HG03103 (cell line): Measurements from ENCODE around the gene ENC1.

Experiments
- ATAC-seq: cut with Tn5 transposase; IDR thresholded peaks from one replicate; pipeline ENCODE4 v1.9.1; 2021; ENCODE audit warnings: low read depth; ENCODE audit not compliant: unreplicated experiment

ENC1 gene

DNA sequence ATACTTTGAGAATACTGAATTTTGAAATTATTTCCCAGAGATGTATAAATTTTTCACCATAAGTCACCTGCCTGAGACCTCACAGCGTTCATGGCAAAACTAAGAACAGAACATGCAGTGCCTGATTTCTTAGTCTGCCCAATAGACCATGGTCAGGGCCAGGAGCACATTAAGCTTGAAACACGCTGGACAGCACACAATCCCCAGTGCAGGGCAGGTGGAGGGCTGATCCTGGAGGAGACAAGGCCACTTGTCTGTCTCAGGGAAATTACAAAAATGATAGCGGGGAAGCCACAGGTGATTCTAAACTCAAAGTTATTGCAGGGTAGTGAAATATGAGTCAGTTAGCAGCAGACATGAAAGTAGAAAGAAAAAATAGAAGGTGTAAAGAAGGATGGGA lies 18.6 kb upstream of the ENC1 start:
- ATAC-seq: no peak

DNA sequence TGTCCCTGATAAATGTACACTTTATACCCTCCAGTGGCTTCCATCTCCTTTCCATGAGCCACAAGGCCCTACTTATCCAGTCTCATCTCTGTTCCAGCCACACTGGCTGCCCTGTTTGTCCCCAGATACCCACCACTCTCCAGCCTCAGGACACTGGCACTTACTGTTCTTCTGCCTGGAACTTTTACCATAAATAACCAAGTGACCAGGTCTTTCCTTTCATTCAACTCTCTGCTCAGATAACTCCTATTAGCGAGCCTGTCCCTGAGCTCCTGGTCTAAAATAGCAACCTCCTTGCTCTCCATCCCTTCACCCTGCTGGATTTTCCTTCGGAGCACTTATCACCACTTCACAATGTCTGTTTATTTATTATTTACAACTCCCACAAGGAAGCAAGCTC lies 16.6 kb upstream of the ENC1 start:
- ATAC-seq: no peak

DNA sequence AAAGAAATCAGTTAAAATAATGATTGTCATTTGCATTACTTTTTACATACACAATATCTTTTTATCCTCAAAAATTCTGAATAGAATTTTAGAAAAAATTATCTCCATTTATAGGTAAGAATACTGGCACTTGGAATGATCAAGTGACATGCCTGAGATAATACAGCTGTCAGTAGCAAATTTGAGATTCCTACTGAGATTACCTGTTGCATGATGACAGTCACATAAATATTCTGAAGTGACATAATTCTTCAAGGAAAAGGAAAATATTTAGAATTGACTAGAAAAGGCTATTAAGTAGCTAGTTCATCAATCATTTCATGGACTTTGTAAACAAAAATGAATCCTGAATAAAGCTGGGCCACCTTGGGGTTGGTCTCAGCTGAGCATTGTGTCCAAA lies 15.2 kb upstream of the ENC1 start:
- no peak for ATAC-seq

DNA sequence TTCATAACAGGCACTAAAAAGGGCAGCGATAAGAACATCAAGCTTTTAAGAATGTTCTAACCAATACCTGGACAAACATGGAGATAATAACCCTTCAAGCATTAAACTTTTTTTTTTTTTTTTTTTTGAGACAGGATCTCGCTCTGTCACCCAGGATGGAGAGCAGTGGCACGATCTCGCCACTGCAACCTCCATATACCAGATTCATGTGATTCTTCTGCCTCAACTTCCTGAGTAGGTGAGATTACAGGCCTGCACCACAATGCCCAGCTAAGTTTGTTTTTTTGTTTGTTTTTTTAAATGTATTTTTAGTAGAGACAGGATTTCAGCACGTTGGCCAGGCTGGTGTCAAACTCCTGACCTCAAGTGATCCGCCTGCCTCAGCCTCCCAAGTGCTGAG lies 14.7 kb upstream of the ENC1 start:
- ATAC-seq: no peak

DNA sequence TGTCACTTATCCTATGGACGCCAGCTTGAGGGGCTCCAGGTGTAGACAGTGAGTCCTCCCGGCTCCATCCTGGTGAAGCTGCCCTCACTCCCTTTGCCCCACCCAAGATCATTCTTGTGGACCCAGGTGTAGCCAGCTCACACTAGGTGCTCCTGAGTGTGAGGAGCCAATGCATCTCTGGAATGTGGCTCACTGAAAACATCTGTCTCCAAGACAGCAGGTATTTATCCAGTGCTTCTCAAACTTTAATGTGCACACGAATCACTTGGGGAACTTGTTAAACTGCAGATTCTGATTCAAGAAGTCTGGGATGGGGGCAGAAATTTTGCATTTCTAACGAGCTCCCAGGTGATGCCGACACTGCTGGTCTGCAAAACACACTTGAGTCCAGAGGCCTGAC lies 13.5 kb upstream of the ENC1 start:
- no peak for ATAC-seq

DNA sequence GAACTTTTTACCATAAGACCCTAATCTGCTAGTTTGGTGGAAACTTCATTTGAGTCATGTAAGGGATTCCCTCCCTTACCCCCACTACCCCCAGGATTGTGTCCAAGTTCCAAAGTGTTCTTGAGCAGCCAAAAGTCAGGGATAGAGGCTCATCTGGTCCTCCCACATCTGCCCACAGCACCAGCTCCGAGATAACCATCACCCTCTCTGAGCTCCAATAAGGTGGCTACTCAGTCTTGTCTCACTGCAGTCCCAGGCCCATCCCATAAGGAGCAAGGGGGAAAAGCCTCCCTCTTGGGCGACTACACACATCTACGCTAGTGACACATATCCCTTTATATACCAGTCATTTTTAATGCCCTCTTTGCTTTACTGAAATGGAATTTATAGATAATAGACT lies 12.0 kb upstream of the ENC1 start:
- ATAC-seq: no peak

DNA sequence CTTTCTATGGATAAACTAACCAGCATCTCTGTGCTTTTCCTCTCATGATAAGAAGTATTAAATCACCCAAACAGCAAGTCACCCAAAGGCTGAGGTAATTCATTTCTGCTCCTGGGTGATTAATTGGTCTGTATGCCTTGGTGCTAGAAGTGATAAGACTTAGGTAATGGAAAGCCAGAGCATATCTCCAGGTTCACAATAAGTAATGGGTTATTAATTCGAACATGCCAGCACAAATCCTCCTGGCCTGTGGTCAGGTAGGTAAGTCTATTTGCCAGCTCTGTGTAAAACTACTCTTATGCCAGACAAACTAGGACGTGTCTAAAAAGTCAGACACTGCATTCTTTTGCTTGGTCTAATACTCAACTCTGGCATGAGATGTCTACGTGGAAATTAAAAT lies 11.2 kb upstream of the ENC1 start:
- ATAC-seq: no peak

DNA sequence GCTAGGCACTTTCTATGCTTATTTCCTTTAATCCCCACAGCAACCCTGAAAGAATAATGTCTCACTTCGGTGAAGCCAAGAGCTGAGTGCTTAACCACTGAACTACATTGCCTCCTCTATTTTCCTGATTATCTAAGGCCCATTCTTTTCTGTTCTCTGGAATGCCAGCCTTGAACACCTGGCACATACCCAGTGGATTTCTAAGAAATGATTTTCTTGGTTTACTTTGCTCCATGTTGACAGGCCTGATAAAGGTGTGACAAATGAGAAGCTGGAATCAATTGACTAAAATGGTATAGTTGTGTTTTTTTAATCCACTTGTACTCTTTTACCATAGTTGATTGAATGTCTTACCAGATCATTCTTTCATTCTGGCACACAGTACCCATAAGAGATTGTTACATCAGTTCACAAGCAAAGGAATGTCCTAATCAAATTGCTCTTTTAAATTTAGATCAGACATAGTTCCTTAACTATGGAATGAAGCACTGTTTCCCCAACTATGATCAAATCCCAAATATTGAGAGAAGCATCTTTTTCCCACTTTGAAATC lies 9.0 kb upstream of the ENC1 start:
- no peak for ATAC-seq

DNA sequence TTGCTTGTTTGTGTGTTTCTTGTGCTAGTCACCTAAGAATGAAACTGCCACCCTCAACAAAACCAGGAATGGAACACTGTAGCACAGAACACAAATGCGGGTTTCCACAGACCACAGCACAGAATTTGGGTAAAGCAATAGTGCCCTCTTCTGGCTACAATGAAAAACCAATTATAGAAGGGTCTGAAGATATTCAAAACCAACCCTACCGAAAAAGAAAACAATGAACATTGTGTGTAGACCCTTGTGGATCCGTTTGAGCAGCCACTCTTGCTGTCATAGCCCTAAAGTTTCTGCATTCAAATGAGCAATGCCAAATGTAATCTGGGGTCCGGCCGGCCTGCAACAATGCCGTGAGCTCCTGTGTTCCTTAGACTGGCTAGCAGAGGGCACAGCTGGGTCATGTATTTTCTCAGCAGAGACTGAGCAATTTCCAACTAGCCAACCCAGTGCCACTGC lies 8.3 kb upstream of the ENC1 start:
- no peak for ATAC-seq

DNA sequence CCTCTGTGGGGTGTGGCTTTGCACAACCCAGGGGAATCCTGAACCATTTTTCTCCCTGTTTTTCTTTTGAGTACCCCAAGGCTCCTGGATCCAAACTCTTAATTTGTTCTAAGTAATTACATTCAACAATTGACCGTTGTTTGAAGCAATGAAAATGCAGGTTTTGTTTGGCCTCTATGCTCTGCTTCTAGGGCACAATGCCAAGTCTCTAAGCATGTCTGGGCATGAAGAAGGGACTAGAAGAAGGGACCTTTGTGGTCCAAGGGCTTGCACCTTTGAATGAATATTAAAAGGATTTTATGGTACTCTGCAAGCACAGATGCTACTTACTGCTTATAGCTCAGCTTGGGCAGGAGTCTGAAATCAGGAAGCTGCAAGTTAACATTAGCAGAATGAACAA lies 6.6 kb upstream of the ENC1 start:
- ATAC-seq: no peak

DNA sequence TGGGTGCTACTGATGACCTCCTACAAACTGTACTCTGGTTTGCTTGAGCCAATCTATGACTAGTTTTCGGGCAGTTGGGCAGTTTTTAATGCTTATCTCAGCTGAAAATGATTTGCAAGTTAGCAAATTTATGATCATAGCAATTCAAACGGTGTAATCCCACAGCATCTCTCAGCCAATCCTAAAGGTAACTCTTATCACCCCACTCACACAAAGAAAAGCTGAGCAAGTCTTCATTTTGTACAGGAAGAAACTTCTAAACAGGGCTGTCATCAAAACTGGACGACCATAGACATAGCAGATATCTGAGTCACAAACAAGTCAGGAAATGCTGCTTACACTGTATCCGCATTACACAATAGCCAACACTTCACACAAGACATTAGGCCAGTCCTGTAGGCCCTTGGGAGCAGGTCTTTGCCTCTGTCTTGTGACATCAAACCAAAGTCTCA lies 2.6 kb upstream of the ENC1 start:
- no peak for ATAC-seq

DNA sequence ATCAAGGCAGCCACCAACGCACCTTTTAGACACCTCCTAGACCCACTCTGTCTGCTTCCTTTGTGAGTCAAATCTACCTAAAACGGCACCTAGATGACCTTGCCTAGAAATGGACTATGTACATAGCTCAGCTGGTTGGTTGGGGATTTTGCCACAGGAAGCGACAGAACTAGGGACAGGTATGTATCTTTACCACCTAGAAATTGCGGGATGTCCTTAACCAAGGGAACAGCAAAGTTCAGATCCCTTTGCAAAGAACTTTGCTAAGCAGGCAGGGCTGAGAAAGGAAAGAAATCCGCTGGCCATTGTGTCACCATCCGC lies 2.0 kb upstream of the ENC1 start:
- ATAC-seq: no peak

DNA sequence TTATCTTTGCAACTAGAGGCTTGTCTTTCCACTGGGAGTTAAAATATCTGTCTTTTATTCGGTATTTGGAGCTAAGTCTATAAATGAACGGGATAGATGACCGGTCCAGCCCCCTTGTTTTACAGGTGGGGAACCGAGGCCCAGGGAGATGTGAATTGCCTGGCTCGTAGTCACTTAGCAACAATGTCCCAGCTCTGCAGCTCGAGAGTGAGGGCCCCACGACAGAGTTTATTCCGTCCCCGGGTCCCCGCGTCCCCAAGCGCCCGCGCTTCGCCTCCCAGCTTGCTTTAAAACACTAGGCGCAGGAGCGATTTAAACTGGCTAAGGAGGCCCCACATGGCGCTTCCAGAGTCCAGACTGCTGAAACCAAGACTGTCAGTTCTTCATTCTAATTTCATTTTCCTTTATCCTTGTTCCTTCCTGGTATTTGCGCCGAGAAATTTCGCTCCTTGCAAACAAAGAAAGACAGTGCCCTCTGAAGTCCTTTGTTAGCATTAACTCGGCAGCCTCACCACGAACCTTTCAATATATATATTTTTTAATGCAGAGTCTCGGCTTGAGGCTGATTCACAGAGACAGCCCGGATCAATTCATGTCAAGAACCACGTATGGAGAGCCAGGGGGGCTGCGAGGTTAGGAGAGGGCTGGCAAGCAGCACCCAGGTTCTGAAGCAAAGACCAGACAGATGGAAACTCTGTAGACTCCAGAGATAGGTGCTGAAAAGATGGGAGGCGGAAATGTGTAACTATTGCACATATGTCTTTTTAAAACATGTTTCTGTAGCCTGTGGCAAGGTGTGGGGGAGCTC lies 1.4 kb upstream of the ENC1 start:
- no peak for ATAC-seq

DNA sequence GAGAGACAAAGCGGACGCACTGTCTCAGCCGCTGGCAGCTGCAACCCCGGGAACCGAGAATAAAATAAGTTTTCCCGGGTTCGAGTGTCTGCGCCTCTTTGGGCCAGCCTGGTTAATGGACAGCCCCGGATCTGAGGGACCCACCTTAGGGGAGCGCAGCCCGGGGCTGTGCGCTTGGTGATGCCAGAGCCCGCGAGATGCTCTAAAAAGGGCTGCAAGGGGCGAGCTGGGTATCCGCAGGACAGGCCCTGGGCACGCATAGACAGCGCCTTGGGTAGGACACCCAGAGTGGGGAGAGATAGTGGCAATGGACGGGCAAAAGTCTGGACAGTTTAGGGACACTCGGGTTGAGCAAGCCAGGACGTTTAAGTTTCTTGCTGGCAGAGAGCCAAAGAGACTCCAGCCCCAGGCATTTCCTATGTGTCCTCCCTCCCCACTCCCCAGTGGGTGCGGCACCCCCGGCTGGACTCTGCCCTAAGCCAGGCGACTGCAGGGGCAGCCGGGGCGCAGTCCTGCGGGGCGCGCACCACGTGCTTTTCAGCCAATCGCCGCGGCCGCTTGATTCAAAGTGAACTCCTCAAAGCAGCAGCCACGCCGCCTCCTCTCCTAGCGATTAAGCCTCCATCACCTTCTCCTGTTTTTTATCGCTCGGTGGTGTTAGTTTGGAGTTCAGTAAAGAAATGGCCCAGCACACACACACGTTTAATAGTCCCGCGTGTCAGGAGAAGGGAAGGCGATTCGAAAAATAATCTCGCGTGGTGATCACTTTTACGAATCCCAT lies 616 bp upstream of the ENC1 start:
- peak; percentile 5 for ATAC-seq

DNA sequence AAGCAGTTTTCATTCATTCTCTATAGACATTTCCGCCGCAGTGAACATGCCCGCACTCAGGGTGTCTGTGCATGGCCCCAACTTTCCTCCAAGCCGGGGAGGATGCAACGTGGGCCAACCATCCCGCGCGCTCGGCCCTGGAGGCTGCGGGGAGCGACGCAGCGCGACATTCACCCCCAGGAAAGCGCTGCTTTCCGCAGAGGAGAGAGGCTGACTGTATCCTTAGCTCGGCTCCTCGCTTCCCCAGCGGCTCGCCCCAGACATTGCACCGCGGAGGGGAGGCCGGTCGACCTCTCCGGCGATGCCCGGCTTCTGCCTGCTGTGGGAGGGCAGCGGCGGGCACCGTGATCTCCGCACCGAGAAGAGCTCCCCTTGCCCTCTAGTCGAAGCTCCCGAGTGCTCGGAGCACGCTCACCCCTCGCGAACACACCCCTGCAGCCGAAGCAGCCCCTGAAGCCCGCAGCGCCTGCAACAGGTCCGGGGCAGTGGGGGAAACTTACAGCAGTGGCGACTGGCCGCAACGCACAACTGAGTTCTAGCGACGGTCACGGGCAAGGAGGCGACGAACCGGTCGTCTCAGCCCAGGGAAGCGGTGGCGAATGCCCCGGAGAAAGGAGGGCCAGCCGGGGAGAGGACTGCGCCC lies 600 bp downstream of the ENC1 start:
- ATAC-seq: peak; percentile 13

DNA sequence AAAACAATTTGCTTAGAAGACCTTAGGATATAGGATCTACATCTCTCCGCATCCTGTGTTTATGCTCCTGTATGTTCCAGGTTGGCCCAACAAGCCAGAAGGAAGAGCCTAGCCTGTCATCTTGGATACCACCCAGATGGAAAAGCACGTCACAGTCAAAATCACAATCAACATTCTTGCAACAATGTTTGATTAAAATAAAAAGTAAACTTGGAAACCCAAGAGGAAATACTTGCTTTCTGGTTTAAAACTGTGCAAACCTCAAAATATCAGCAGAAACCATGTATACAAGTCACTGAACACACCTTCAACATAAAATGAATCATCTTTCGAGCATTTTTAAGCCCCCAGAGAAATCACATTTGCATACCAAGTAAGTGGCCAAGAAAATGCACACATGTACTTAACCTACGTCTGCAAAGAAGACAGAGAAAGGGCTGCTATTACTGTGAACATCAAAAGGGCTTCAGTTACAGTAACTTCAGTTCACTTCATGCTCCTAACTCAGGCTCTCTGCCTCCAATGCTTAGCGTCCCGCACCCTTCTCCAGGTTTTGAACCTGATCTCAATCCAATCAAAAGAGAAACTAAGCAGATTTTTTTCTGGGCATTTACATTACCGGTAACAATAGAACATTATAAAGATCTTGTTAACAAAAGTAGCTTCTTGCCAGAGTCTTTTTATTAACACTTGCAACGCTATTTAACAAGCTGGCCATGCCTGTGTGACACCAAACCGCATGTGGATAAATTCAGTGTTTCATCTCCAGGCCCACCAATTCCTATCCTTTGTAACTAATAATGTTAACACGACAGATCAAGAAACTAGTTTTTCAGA lies 1.3 kb downstream of the ENC1 start:
- ATAC-seq: peak; percentile 43

DNA sequence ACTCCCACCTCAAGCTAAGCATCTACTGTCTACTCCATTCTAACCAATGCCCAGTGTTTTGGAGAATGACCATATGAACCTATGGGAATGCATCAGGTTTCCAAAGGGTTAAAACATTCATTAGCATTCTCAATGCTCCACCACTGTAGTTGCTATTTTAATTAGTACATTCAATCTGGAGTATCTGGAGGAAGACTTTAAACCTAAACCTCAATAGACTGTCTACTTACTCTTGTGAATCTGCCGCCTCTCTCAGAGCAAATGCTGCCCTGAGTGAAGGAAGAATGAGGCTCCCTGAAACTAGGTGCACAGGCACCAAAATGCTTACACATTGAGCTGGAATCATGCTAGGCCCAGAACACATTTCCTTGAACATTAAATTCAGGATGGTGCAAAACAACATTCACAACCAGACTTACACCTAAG lies 2.0 kb downstream of the ENC1 start:
- no peak for ATAC-seq

DNA sequence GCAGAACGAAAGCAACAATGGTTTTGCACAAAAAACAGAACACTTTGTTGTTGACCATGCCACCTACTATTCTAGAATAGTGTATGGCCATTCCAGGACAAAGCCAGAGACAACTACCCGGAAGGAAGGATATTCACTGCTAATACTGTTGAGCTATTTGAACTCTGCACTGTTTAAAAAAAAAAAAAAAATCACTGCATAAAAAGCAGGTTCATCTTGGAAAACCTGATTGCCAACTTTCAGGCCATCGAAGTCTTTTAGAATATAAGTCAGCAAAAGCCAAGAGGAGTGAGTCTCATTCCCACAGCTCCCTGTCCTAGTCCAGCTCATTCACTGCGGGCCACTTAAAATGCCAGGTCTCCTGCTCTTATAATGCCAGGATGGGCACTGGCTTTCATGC lies 4.0 kb downstream of the ENC1 start:
- no peak for ATAC-seq

DNA sequence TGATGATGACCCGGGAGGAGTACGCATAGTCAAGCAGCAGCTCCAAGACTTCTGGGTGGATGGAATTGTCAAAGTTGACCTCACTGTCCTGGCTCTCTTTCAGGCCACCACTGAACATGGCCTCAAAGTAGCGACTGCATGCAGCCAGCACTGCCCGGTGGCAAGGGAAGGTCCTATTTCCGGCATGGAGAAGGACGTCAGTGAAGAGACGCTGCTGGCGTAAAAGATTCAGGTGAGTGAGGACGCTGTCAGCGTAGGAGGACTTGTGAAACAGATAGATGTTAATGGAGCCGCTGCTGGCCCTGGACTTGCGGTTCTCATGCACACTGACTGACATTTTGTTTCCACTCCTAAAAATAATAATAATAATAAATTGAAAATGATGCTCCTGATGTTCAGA lies 4.4 kb downstream of the ENC1 start:
- no peak for ATAC-seq

DNA sequence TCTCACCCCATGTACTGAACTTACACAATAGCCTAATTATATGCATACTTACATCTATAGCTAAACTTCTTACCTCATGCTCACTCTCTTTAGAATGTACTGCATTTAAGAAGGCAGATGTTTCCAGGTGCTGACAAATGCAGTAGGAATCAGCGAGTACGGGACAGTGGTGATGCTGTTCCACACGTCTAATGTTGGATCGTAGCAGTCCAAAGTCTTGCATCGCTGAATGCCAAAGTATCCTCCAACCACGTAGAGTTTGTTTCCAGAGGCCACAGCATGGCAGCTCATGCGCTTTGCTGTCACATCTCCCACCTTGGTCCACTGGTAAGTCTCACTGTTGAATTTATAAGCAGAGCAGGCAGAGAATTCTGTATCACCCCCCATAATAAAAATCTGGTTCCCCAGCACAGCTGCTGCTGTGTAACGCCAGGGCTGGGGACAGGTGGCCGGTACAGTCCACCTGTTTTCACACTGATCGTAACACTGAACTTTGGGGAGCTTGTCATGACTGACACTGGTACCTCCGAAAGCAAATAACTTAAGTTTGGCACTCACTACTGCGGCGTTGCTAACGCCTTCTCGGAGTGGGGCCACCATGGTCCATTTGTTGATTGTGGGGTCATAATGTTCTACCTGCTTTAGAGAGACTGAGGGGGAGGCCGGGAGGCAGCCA lies 5.8 kb downstream of the ENC1 start:
- ATAC-seq: no peak
